HG02943 (cell line): ENCODE results near the gene METTL4.
"Not testable (repeated sequence)": the region's sequence is repeated elsewhere in the genome, so short reads cannot be mapped to it uniquely, and the experiment has no call there.

ENCODE experiments used
- ATAC-seq: cut with Tn5 transposase; IDR thresholded peaks from one replicate; pipeline ENCODE4 v1.9.1; 2021; ENCODE audit warnings: mild to moderate bottlenecking, low read depth, moderate library complexity; ENCODE audit not compliant: unreplicated experiment

METTL4 gene

GRCh38 chr18:2526329-2526728 is 45.0 kb downstream of the METTL4 start:
- no peak for ATAC-seq

DNA sequence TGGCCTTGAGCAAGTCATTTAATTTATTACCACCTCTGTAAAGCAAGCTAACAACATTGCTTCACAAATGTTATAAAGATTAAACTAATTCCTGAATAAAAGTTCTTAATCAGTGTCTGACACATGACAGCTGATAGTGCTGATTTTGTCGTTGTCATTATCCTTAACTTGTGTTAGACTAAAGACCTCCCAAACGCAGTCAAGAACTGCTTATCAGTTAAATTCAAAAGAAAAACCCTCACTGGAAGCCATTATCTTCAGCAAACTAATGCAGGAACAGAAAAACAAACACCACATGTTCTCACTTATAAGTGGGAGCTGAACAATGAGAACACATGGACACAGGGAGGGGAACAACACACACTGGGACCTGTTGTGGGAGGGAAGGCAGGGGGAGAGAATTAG is 46.5 kb downstream of the METTL4 start:
- ATAC-seq: not testable (repeated sequence)

DNA sequence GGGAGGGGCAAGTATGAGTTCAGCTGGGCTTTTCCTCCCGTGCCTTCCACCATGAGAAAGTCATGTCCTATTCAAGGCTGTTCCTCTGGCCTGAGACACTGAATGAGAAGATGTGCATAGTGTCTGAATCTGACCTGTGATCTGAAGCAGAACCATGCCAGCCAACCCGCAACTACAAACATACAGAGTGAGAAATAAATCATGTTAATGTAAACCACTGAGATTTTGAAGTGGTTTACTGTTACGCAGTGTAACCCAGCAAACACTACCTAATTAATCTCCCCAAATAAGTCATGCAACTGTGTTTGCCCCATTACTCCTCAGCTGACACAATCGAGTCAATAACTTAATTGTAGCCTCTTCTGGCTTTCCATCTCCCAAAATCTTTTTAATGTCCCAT is 49.2 kb downstream of the METTL4 start:
- ATAC-seq: no peak

DNA sequence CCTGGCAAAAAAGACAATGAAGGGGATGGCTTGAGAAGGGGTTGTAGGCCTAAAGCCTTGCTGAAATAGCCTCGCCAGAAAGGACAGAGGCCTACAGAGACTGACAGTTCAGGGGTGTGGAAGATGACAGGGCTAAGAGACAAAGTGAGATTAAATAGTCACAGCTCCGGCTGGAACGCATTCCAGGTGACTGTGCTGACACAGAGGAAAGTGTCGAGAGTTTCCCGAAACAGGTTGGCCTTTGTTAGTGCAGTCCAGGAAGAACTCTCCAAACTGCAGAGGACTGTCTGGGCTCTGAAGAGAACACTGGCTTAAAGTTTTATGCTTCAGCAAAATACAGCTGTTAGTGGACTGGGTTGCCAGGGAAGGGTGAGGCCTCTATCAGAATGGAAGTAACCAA is 52.8 kb downstream of the METTL4 start:
- ATAC-seq: no peak

DNA sequence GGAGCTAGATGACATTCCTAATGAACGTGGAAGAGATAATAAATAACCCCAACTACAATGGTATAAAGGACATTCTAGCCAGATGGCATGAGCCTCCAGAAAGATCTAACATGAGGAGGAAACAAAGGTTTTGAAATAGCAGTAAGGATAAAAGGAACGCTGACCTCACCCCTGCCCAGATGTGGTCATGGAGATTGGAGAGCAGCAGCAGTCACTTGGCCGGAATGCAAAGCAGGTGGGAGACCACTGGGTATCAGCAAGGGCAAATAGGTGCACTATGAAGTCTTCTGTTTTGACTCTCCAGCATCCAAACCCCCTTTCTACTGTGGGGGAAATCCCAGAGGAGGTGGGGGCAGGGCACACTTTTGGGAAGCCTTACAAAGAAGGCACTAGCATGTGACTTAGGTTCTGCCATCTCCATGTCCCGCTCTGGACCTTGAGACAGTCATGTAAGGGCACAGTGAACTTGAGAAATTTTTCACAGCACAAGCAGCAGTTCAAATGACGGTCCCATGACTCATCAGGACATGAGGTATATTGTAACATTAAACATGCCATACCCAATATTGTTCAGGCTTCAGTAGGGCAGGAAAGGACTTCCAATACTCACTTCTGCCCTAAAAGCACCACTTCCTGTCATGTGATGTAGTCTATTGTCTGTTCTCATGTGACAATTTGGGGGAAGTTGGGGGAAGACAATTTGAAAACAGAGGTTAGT is 55.2 kb downstream of the METTL4 start:
- no peak for ATAC-seq

- no peak for ATAC-seq
Observed at GRCh38 chr18:2515171-2515787, 56.0 kb downstream of the METTL4 start.

- no peak for ATAC-seq
Observed at GRCh38 chr18:2513616-2514015, 57.7 kb downstream of the METTL4 start.

DNA sequence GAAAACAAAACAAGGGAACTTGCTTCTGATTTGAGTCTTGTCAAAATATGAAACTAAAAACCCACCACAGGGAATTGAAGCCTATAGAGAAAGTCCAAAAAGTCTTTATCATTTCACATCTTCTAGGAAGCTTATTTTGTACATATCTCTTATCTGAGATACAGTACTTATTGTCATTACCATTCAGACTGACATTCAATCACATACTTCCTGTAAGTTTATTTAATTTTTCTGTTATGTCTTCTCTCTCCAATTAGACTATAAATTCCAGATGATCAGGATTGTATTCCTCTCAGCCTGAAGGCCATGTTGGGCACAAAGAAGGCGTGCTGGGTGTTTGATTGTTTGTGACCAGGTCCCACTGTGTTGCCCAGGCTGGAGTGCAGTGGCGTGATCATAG is 59.2 kb downstream of the METTL4 start:
- ATAC-seq: no peak

- ATAC-seq: no peak
Observed at GRCh38 chr18:2511451-2511850, 59.9 kb downstream of the METTL4 start.

- ATAC-seq: no peak
Observed at GRCh38 chr18:2510416-2510815, 60.9 kb downstream of the METTL4 start.

- ATAC-seq: no peak
Observed at GRCh38 chr18:2508678-2509077, 62.6 kb downstream of the METTL4 start.

GRCh38 chr18:2508155-2508554 is 63.1 kb downstream of the METTL4 start:
- ATAC-seq: no peak

DNA sequence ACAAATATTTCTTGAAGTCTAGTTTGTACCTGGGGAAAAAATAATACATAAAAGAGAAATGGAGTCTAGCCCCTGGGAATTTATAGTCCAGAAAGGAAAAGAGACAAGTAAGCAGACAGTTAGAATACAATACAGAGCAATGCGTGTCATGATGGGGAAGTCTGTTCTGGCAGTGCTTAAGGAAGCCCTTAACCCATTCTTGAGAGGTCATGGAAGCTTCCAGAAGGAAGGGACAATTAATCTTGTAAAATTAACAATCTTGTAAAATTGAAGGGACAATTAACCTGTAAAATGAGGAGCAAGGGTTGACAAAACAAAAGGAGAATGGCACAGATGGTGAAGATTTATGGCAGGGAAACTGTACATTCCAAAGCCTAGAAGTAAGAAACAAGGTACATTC is 66.7 kb downstream of the METTL4 start:
- no peak for ATAC-seq

GRCh38 chr18:2502880-2503279 is 68.4 kb downstream of the METTL4 start:
- no peak for ATAC-seq

DNA sequence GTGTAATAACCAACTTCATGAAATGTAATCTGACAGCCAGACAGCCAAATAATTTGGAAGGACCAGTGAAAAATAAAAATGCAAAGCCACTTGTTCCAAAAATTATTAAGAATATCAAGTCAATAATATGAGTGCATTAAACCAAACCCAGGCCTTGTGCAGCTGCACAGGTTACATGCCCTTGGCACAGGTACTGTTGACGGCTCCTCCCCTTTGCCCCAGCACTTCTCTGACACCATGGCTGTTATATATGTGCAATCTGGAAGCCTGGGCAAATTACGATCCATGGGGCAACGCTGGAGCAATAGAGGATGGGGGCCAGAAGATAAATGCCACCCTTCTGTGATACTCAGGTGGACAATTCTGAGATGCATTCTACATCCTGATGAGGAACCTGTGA is 68.9 kb downstream of the METTL4 start:
- no peak for ATAC-seq

DNA sequence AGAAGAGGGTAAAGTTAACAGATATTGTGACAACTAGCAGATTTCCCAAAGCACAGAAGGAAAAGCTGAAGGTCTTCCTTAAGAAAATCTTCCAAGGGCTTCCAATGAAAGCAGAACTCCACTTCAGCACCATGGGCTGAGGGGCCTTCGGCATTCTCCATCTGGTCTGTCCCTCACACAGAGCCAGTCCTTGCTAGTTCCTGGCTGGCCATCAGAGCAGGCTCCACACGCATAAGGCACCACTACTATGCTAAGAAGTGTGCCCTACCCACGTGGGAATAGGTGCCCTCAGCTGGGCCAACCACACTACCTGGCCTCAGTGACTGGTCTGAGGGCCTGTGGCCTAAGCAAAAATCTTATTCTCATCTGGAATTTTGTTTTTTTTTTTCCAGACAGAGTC is 73.5 kb downstream of the METTL4 start:
- ATAC-seq: no peak

DNA sequence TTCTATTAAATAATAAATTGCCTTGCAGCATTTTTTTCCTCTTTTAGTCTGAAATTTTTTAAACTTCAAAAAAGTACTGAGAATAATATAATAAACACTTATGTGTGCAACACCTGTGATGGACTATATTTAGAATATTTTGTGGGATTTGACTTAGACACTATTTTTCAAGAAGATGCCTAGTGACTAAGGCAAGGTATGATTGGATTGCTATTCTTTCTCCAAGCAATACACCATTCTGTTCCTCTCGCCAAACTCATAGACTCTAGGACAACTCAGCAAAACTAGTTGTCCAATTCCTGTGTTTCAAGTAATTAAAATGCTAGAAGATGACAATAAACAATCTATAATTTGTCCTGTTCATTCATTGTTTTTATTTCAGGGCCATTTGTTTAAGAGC is 75.9 kb downstream of the METTL4 start:
- ATAC-seq: no peak

- no peak for ATAC-seq
Observed at GRCh38 chr18:2494921-2495320, 76.4 kb downstream of the METTL4 start.
